HEK293T (cell line): ENCODE results near the gene EOGT.

Experiments
- CTCF ChIA-PET: fragments of 350-600 bp; formaldehyde crosslinking; extraction: SDS; loops from one replicate; lab custom pipeline; 2021; ENCODE audit warnings: antibody characterized with exemption, inconsistent platforms; lab: Yijun Ruan, JAX
- POLR2A ChIA-PET: fragments of 350-600 bp; formaldehyde crosslinking; extraction: SDS; loops from one replicate; lab custom pipeline; 2020; ENCODE audit warnings: antibody characterized with exemption, inconsistent platforms; lab: Yijun Ruan, JAX
- DNase-seq: peaks from one replicate; pipeline ENCODE4 v3.0.0; 2012; ENCODE audit warnings: mixed read lengths; ENCODE audit errors: extremely low spot score
- ARNT ChIP-seq: fragments of 450-650 bp; IDR thresholded peaks from 2 replicates; pipeline ENCODE4 v1.6.1; 2017; ENCODE audit warnings: mild to moderate bottlenecking
- BHLHE40 ChIP-seq: fragments of 450-650 bp; IDR thresholded peaks from 2 replicates; pipeline ENCODE4 v1.6.1; 2016; ENCODE audit warnings: mild to moderate bottlenecking, moderate library complexity, borderline replicate concordance
- CTBP1 ChIP-seq: fragments of 450-650 bp; IDR thresholded peaks from 2 replicates; pipeline ENCODE4 v1.6.1; 2016; ENCODE audit warnings: borderline replicate concordance
- ELF4 ChIP-seq: fragments of 450-650 bp; IDR thresholded peaks from 2 replicates; pipeline ENCODE4 v1.6.1; 2017; ENCODE audit warnings: antibody characterized with exemption
- FOXA1 ChIP-seq: fragments of 450-650 bp; IDR thresholded peaks from 2 replicates; pipeline ENCODE4 v1.6.1; 2016; ENCODE audit warnings: mild to moderate bottlenecking
- FOXK2 ChIP-seq: fragments of 450-650 bp; IDR thresholded peaks from 2 replicates; pipeline ENCODE4 v1.6.1; 2016; ENCODE audit warnings: mild to moderate bottlenecking
- FOXM1 ChIP-seq: fragments of 450-650 bp; IDR thresholded peaks from 2 replicates; pipeline ENCODE4 v1.6.1; 2017; ENCODE audit warnings: mild to moderate bottlenecking, borderline replicate concordance
- HDGF ChIP-seq: fragments of 450-650 bp; IDR thresholded peaks from 2 replicates; pipeline ENCODE4 v1.6.1; 2017; ENCODE audit warnings: antibody characterized with exemption, borderline replicate concordance
- L3MBTL2 ChIP-seq: fragments of 450-650 bp; conservative IDR thresholded peaks from 2 replicates; pipeline ENCODE4 v1.6.1; 2016; ENCODE audit warnings: mild to moderate bottlenecking
- LEF1 ChIP-seq: fragments of 450-650 bp; IDR thresholded peaks from 2 replicates; pipeline ENCODE4 v1.6.1; 2017; ENCODE audit warnings: mild to moderate bottlenecking, borderline replicate concordance
- NFRKB ChIP-seq: fragments of 450-650 bp; IDR thresholded peaks from 2 replicates; pipeline ENCODE4 v1.6.1; 2016; ENCODE audit warnings: mild to moderate bottlenecking, moderate library complexity
- PKNOX1 ChIP-seq: fragments of 450-650 bp; IDR thresholded peaks from 2 replicates; pipeline ENCODE4 v1.6.1; 2016
- SP1 ChIP-seq: fragments of 450-650 bp; IDR thresholded peaks from 2 replicates; pipeline ENCODE4 v1.6.1; 2017
- SUZ12 ChIP-seq: fragments of 450-650 bp; IDR thresholded peaks from 2 replicates; pipeline ENCODE4 v1.6.1; 2016; ENCODE audit warnings: mild to moderate bottlenecking
- TARDBP ChIP-seq: fragments of 450-650 bp; IDR thresholded peaks from 2 replicates; pipeline ENCODE4 v1.6.1; 2016
- ZNF384 ChIP-seq: fragments of 450-650 bp; IDR thresholded peaks from 2 replicates; pipeline ENCODE4 v1.6.1; 2016

Gene EOGT

GRCh38 chr3:69020424-69020823 lies 6.9 kb upstream of the EOGT start:
- no peak for DNase-seq
- POLR2A ChIA-PET: no interaction called here
- TF ChIP-seq FOXA1 (no peak), PKNOX1 (no peak), FOXK2 (no peak), SUZ12 (no peak), LEF1 (no peak), SP1 (no peak), HDGF (no peak), L3MBTL2 (no peak), ZNF384 (no peak), CTBP1 (no peak), FOXM1 (no peak), TARDBP (no peak), ELF4 (no peak), ARNT (no peak)
- CTCF ChIA-PET: interaction anchor here (0.6 to 0.8 kb wide), 2 partner anchors 28 to 30 kb away, joined by 3 read pairs; no protein-coding TSS in a partner anchor

GRCh38 chr3:69016901-69017300 lies 3.4 kb upstream of the EOGT start:
- DNase-seq: no peak
- POLR2A ChIA-PET: no interaction called here
- CTCF ChIA-PET: no interaction called here
- TF ChIP-seq NFRKB (no peak), SUZ12 (no peak), L3MBTL2 (no peak), FOXK2 (no peak), ZNF384 (no peak), CTBP1 (no peak), SP1 (no peak), FOXA1 (no peak), ELF4 (no peak), HDGF (no peak), FOXM1 (no peak), TARDBP (no peak), LEF1 (no peak), BHLHE40 (no peak), ARNT (no peak), PKNOX1 (no peak)

- POLR2A ChIA-PET: no interaction called here
- TF ChIP-seq ZNF384 (no peak), HDGF (no peak), FOXA1 (no peak), CTBP1 (no peak), SP1 (no peak), SUZ12 (no peak), FOXK2 (no peak), L3MBTL2 (no peak), TARDBP (no peak), ARNT (no peak), LEF1 (no peak), ELF4 (no peak)
- CTCF ChIA-PET: interaction anchor here (1.2 kb wide), 1 partner anchor 8 kb away, joined by 3 read pairs; no protein-coding TSS in a partner anchor
- no peak for DNase-seq
These were observed 2.6 kb upstream of the EOGT start for GRCh38 chr3:69016102-69016501.

- CTCF ChIA-PET: interaction anchor here (0.5 to 0.6 kb wide), 2 partner anchors 92 to 395 kb away, joined by 3 to 7 read pairs; no protein-coding TSS in a partner anchor
- no peak for DNase-seq
- TF ChIP-seq ARNT (no peak), SUZ12 (no peak), ELF4 (no peak), PKNOX1 (no peak), FOXA1 (no peak), NFRKB (no peak), SP1 (no peak), L3MBTL2 (peak; percentile 59)
- POLR2A ChIA-PET: interaction anchor here (0.8 to 1.8 kb wide), 6 partner anchors 34 to 82 kb away, joined by 3 to 6 read pairs (median 3); partner anchors contain the start of genes TAFA4, TMF1 and UBA3
These were observed 617 bp upstream of the EOGT start for GRCh38 chr3:69014022-69014580.

- ChIA-PET CTCF (interaction anchor here (0.7 kb wide), 1 partner anchor 9 kb away, joined by 3 read pairs; no protein-coding TSS in a partner anchor), POLR2A (interaction anchor here (1.0 to 1.8 kb wide), 4 partner anchors 31 to 68 kb away, joined by 3 to 6 read pairs (median 4); partner anchors contain the start of gene TMF1)
- DNase-seq: peak; percentile 48
These were observed 658 bp downstream of the EOGT start for GRCh38 chr3:69012800-69013252.

More at GRCh38 chr3:69012800-69013252, 658 bp downstream of the EOGT start:
- TF ChIP-seq ARNT (no peak), FOXM1 (0 out of 2 replicates have a peak, but pooled peaks have one; percentile 7), LEF1 (no peak), L3MBTL2 (no peak), NFRKB (no peak), HDGF (no peak), FOXA1 (no peak), BHLHE40 (no peak)
